ENCODE results near the gene PAN2.
"Not testable (repeated sequence)": the region's sequence is repeated elsewhere in the genome, so short reads cannot be mapped to it uniquely, and the experiment has no call there.

The PAN2 gene

GRCh38 chr12:56337753-56338251 lies 4.0 kb upstream of the PAN2 start:
- peak; percentile 62 for DNase-seq (ENCODE audit: low read depth)
- TF ChIP-seq CTCF (IDR thresholded peaks at IDR 0.05; ENCODE audit: low read depth, low read length) (no peak), POLR2A (IDR thresholded peaks at IDR 0.05; ENCODE audit: extremely low read depth, insufficient read length) (no peak), MYC (IDR thresholded peaks at IDR 0.05; ENCODE audit: low read depth, low read length) (no peak), MAX (IDR thresholded peaks at IDR 0.05; ENCODE audit: low read depth, low read length) (no peak)
- no peak overlapping the region for H3K4me3 ChIP-seq (ENCODE audit: low read depth, low read length)

- H3K4me3 ChIP-seq (ENCODE audit: low read depth, low read length), result no peak overlapping the region
- peak; percentile 70 for DNase-seq (ENCODE audit: low read depth)
- TF ChIP-seq MYC (IDR thresholded peaks at IDR 0.05; ENCODE audit: low read depth, low read length), result no peak
- no peak for TF ChIP-seq MAX (IDR thresholded peaks at IDR 0.05; ENCODE audit: low read depth, low read length)
- TF ChIP-seq POLR2A (IDR thresholded peaks at IDR 0.05; ENCODE audit: extremely low read depth, insufficient read length), result no peak
- no peak for TF ChIP-seq CTCF (IDR thresholded peaks at IDR 0.05; ENCODE audit: low read depth, low read length)
Observed at GRCh38 chr12:56336361-56337167, 2.8 kb upstream of the PAN2 start.

- not testable (repeated sequence) for H3K4me3 ChIP-seq (ENCODE audit: low read depth, low read length); DNase-seq (ENCODE audit: low read depth)
Observed at GRCh38 chr12:56335527-56335926, 1.7 kb upstream of the PAN2 start.

DNA sequence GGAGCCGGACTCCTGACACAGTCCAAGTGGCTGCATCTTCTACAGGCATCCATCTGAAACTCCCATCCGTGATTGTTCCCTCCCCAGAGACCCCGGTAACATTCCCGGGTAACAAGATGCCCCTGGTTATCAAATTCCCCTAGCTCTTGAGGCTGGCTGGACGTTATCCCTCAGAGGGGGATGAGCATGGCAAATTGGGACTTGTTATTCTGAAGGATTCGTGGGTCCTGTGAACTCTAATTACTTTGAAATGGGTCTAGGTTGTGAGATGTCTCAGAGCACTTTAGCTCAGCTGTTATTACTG lies 642 bp upstream of the PAN2 start:
- DNase-seq (ENCODE audit: low read depth), result no peak
- H3K4me3 ChIP-seq (ENCODE audit: low read depth, low read length), result peak overlapping the region; percentile 95
- no peak for TF ChIP-seq CTCF (IDR thresholded peaks at IDR 0.05; ENCODE audit: low read depth, low read length)
- TF ChIP-seq POLR2A (IDR thresholded peaks at IDR 0.05; ENCODE audit: extremely low read depth, insufficient read length), result no peak
- no peak; the same call in 1 of the 2 replicates for TF ChIP-seq MYC (IDR thresholded peaks at IDR 0.05; ENCODE audit: low read depth, low read length)
- TF ChIP-seq MAX (IDR thresholded peaks at IDR 0.05; ENCODE audit: low read depth, low read length), result no peak

DNA sequence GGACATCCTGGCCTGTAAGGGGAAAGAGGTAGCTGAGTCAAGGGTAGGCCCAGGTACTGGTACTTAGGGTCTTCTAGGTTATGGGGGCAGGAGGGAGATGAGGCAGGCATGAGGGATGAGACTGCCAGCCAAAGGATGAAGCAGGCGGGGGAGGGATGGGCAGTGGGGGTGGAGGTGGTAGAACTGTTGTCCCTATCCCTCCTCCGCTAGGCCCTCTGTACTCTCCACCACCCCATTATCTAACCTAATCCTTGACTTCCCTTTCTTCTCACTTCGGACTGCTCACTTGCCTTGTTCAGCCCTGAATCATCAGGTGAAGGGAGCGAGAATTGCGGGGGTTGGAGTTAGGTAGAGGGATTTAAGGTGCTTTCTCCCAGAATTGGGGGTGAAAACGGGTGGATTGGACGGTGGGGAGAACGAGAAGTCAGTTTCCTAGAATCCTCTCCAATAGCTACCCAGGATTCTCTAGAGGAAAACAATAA lies 562 bp downstream of the PAN2 start:
- DNase-seq (ENCODE audit: low read depth), result no peak
- peak; percentile 68 for TF ChIP-seq POLR2A (IDR thresholded peaks at IDR 0.05; ENCODE audit: extremely low read depth, insufficient read length)
- TF ChIP-seq CTCF (IDR thresholded peaks at IDR 0.05; ENCODE audit: low read depth, low read length), result no peak
- peak overlapping the region; percentile 95 for H3K4me3 ChIP-seq (ENCODE audit: low read depth, low read length)

GRCh38 chr12:56332512-56333196 lies 1.1 kb downstream of the PAN2 start:
- DNase-seq (ENCODE audit: low read depth), result no peak
- TF ChIP-seq MYC (IDR thresholded peaks at IDR 0.05; ENCODE audit: low read depth, low read length) (no peak), CTCF (IDR thresholded peaks at IDR 0.05; ENCODE audit: low read depth, low read length) (no peak), MAX (IDR thresholded peaks at IDR 0.05; ENCODE audit: low read depth, low read length) (no peak), POLR2A (IDR thresholded peaks at IDR 0.05; ENCODE audit: extremely low read depth, insufficient read length) (no peak)
- peak overlapping the region; percentile 95 for H3K4me3 ChIP-seq (ENCODE audit: low read depth, low read length)
